Liver (tissue), 9 donors: ENCODE data around the gene OR52N5. TPM values are rescaled to one million over a fixed set of nuclear protein-coding genes. Genes with fewer than 3 reads are reported as not detected.

ENCODE experiments used
- DNase-seq: peaks from one replicate; pipeline ENCODE4 v3.0.0-alpha.2; 2017; ENCODE audit warnings: low spot score
- H3K27ac ChIP-seq, 2 donors: one replicate each; pipeline ENCODE4 v1.7.0; 2013; ENCODE audit warnings: inconsistent platforms in 2 of 2, low read length in 2 of 2, control low read depth in 1 of 2, low read depth in 1 of 2, mild to moderate bottlenecking in 1 of 2
- H3K27me3 ChIP-seq, 4 donors: one replicate each; pipeline versions ENCODE4 v1.6.1 to v1.7.0; 2013; ENCODE audit warnings: low read length in 3 of 4, inconsistent platforms in 1 of 4, mild to moderate bottlenecking in 1 of 4, moderate library complexity in 1 of 4; ENCODE audit not compliant: control insufficient read depth in 4 of 4, insufficient read depth in 4 of 4
- H3K36me3 ChIP-seq, 4 donors: one replicate each; pipeline versions ENCODE4 v1.6.1 to v1.7.0; 2013; ENCODE audit warnings: low read length in 3 of 4, mild to moderate bottlenecking in 3 of 4, low read depth in 1 of 4, moderate library complexity in 1 of 4; ENCODE audit not compliant: control insufficient read depth in 4 of 4, insufficient read depth in 3 of 4
- H3K4me1 ChIP-seq, 4 donors: one replicate each; pipeline versions ENCODE4 v1.6.1 to v1.7.0; 2013; ENCODE audit warnings: low read length in 3 of 4, mild to moderate bottlenecking in 3 of 4, moderate library complexity in 1 of 4; ENCODE audit not compliant: control insufficient read depth in 4 of 4, insufficient read depth in 4 of 4
- H3K4me3 ChIP-seq, 3 donors: one replicate each; pipeline versions ENCODE4 v1.6.1 to v1.7.0; 2013; ENCODE audit warnings: low read length in 3 of 3, control low read depth in 1 of 3, low read depth in 1 of 3, mild to moderate bottlenecking in 1 of 3
- H3K9ac ChIP-seq, 2 donors: one replicate each; pipeline ENCODE4 v1.7.0; 2013; ENCODE audit warnings: low read length in 2 of 2, mild to moderate bottlenecking in 2 of 2, moderate library complexity in 2 of 2, control low read depth in 1 of 2, low read depth in 1 of 2
- H3K9me3 ChIP-seq, 4 donors: one replicate each; pipeline versions ENCODE4 v1.6.1 to v1.7.0; 2013; ENCODE audit warnings: low read length in 3 of 4; ENCODE audit not compliant: control insufficient read depth in 4 of 4
- ATF3 ChIP-seq: IDR thresholded peaks from 2 replicates; pipeline ENCODE4 v1.6.1; 2016; ENCODE audit warnings: antibody characterized with exemption
- CTCF ChIP-seq: fragments of 150-350 bp; IDR thresholded peaks from 2 replicates; pipeline ENCODE4 v1.5.1; 2017; ENCODE audit warnings: improper control_type of control experiment, low read depth, low read length; ENCODE audit not compliant: missing input control
- EGR1 ChIP-seq, 2 donors: IDR thresholded peaks; 2 replicates each; pipeline ENCODE4 v1.6.1; 2016 to 2018; ENCODE audit warnings: antibody characterized with exemption in 2 of 2, low read depth in 2 of 2
- FOXA1 ChIP-seq: IDR thresholded peaks from 2 replicates; pipeline ENCODE4 v1.6.1; 2016; ENCODE audit warnings: antibody characterized with exemption
- FOXA2 ChIP-seq: IDR thresholded peaks from 2 replicates; pipeline ENCODE4 v1.6.1; 2016; ENCODE audit warnings: antibody characterized with exemption
- GABPA ChIP-seq, 2 donors: IDR thresholded peaks in 1 of 2; conservative IDR thresholded peaks in 1 of 2; 2 replicates each; pipeline ENCODE4 v1.6.1; 2016; ENCODE audit warnings: antibody characterized with exemption in 2 of 2, mild to moderate bottlenecking in 1 of 2, moderate library complexity in 1 of 2
- HNF4A ChIP-seq, 2 donors: conservative IDR thresholded peaks; 2 replicates each; pipeline ENCODE4 v1.6.1; 2016; ENCODE audit warnings: antibody characterized with exemption in 2 of 2, mild to moderate bottlenecking in 2 of 2
- HNF4G ChIP-seq: IDR thresholded peaks from 2 replicates; pipeline ENCODE4 v1.6.1; 2016; ENCODE audit warnings: antibody characterized with exemption
- JUND ChIP-seq, 2 donors: IDR thresholded peaks; 2 replicates each; pipeline ENCODE4 v1.6.1; 2016; ENCODE audit warnings: antibody characterized with exemption in 2 of 2
- MAX ChIP-seq: IDR thresholded peaks from 2 replicates; pipeline ENCODE4 v1.6.1; 2016; ENCODE audit warnings: antibody characterized with exemption
- NR2F2 ChIP-seq: IDR thresholded peaks from 2 replicates; pipeline ENCODE4 v1.6.1; 2016; ENCODE audit warnings: antibody characterized with exemption
- RAD21 ChIP-seq, 2 donors: IDR thresholded peaks; 2 replicates each; pipeline ENCODE4 v1.6.1; 2016; ENCODE audit warnings: antibody characterized with exemption in 2 of 2, mild to moderate bottlenecking in 2 of 2
- REST ChIP-seq: IDR thresholded peaks from 2 replicates; pipeline ENCODE4 v1.6.1; 2016; ENCODE audit warnings: antibody characterized with exemption, mild to moderate bottlenecking
- YY1 ChIP-seq: IDR thresholded peaks from 2 replicates; pipeline ENCODE4 v1.6.1; 2016; ENCODE audit warnings: antibody characterized with exemption, mild to moderate bottlenecking
- ZBTB33 ChIP-seq: IDR thresholded peaks from 2 replicates; pipeline ENCODE4 v1.6.1; 2016; ENCODE audit warnings: antibody characterized with exemption
- WGBS: extraction: QIAGEN DNeasy Blood & Tissue Kit; methylation state at CpG from one replicate; pipeline ENCODE4 v1.1.7; 2013; 5-methylcytosine and 5-hydroxymethylcytosine counted together
- polyA plus RNA-seq, 2 donors: library from polyadenylated mRNA; stranded (reverse) in 1 of 2; unstranded in 1 of 2; fragments of 200-250 nt in 1 of 2; fragments of >200 nt in 1 of 2; fragmentation: Nextera tagmentation in 1 of 2; extraction: Ambion mirVana in 1 of 2; gene quantifications; one replicate each; pipeline versions ENCODE4 v1.2.1 to v1.2.3, GENCODE V29; 2013 to 2015
- total RNA-seq, 2 donors: library from RNA; depleted of rRNA; stranded (reverse); fragments of >200 nt; gene quantifications; one replicate each; pipeline ENCODE4 v1.2.3, GENCODE V29; 2014
- donor health status: healthy.
- donor health status: healthy.
- donor health status: healthy.
- donor health status: healthy.
- donor health status: healthy.

The OR52N5 gene
- total and polyA plus RNA-seq, 4 donors: 0.08 TPM; not detected in 3

- 76% methylated on average over 10 of the region's 10 CpGs for WGBS
- no peaks in the 10 kb centered on the region for H3K36me3 ChIP-seq
- no peak for DNase-seq
Measured at GRCh38 chr11:5807580-5807979, 24.4 kb upstream of the OR52N5 start.

GRCh38 chr11:5803982-5804381 is 20.8 kb upstream of the OR52N5 start:
- Histone ChIP-seq H3K9ac (no peak overlapping the region), H3K27me3 (no peaks in the 10 kb centered on the region), H3K4me1 (peaks cover 0 to 9% (median 6%) of the 10 kb centered on the region in 4 donors), H3K27ac (no peak overlapping the region), H3K9me3 (peaks cover 0 to 2% (median 0%) of the 10 kb centered on the region in 4 donors), H3K36me3 (no peaks in the 10 kb centered on the region), H3K4me3 (no peak overlapping the region)
- no peak for DNase-seq
- 91% methylated on average over 5 of the region's 5 CpGs for WGBS
- TF ChIP-seq MAX (no peak), GABPA (IDR thresholded peaks at IDR 0.05 in 1 of 2, conservative IDR thresholded peaks at IDR 0.05 in 1 of 2) (no peak), HNF4G (no peak), RAD21 (IDR thresholded peaks at IDR 0.05) (no peak), ATF3 (no peak), CTCF (no peak), REST (no peak), ZBTB33 (no peak), JUND (IDR thresholded peaks at IDR 0.05) (no peak), EGR1 (IDR thresholded peaks at IDR 0.05; ENCODE audit: low read depth in 2 of 2) (no peak)

More at GRCh38 chr11:5807580-5807979, 24.4 kb upstream of the OR52N5 start:
- peaks cover 0 to 2% (median 0%) of the 10 kb centered on the region in 4 donors for H3K9me3 ChIP-seq
- no peak overlapping the region for H3K9ac ChIP-seq
- peaks cover 2 to 13% (median 7%) of the 10 kb centered on the region in 4 donors for H3K4me1 ChIP-seq
- TF ChIP-seq FOXA1: no peak
- TF ChIP-seq MAX: no peak
- no peak for TF ChIP-seq ATF3
- TF ChIP-seq FOXA2: no peak
- TF ChIP-seq YY1: no peak
- no peak for TF ChIP-seq NR2F2
- no peak for TF ChIP-seq HNF4A (conservative IDR thresholded peaks at IDR 0.05)
- TF ChIP-seq EGR1 (IDR thresholded peaks at IDR 0.05; ENCODE audit: low read depth in 2 of 2): no peak
- no peak for TF ChIP-seq REST
- TF ChIP-seq HNF4G: no peak
- no peak overlapping the region for H3K4me3 ChIP-seq
- H3K27me3 ChIP-seq: peaks cover 0 to 3% (median 0%) of the 10 kb centered on the region in 4 donors
- no peak overlapping the region for H3K27ac ChIP-seq
